HG03139 (cell line): ENCODE results near the gene ETV6.

Experiments used
- ATAC-seq: cut with Tn5 transposase; IDR thresholded peaks from one replicate; pipeline ENCODE4 v1.9.1; 2021; ENCODE audit not compliant: unreplicated experiment

The ETV6 gene

DNA sequence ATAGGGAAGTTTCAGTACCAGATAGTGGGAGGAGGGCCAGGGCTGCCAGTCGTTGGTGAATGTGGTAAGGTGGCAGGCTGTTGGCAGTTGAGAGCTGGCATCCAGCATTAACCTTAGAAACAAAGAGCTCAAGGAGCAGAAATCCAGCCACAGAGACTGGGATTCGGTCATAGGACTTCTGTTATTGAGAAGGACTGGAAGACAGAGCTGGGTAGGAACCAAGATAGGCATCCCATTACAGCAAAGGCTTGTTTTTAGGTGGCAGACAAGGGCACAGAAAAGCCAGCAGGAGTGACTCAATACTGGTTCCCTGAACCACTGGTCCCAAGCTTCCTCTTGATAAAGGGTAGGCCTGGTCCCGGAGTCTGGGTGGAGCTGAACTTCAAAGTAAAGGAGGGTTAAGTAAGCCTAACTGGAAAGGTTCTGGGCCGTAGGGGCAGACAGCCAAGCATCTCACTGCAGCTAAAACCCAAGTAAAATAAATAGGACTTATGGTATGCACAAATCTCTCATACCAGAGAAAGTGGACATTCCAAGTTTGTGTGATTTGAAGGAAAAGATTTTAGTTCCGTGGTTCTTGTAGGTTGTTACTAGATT, 147.9 kb downstream of the ETV6 start:
- ATAC-seq: no peak

DNA sequence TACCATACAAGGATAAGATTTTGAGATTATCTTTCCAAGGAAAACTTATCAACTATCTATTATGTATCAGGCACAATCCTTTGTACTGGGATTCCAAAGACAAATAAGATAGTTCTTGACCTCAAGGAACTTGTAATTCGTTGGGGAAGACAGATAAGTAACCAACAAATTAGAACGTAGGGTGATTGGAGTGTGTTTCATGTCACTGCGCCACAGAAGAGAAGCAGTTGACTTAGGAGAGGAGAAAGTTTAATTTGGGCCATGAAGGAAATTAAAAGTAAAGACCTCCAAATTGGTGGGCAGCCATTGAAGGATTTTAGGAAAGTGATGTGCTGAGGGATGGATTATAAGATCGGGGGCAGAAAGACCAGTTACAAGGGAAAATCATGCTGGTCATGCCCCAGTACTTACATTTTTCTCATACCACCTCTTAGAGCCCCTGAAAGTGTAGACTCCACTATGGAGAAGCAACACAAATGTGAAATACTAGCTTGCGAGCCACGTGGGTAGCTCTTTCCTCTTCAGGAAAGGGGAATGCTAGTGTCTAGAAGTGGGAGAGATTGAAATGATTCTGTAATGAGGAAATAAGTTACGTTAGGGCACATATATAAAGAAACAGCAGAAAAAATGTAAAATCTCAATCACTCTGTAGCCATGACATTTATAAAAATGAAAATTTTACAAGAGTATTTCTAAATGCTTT, 148.7 kb downstream of the ETV6 start:
- no peak for ATAC-seq

DNA sequence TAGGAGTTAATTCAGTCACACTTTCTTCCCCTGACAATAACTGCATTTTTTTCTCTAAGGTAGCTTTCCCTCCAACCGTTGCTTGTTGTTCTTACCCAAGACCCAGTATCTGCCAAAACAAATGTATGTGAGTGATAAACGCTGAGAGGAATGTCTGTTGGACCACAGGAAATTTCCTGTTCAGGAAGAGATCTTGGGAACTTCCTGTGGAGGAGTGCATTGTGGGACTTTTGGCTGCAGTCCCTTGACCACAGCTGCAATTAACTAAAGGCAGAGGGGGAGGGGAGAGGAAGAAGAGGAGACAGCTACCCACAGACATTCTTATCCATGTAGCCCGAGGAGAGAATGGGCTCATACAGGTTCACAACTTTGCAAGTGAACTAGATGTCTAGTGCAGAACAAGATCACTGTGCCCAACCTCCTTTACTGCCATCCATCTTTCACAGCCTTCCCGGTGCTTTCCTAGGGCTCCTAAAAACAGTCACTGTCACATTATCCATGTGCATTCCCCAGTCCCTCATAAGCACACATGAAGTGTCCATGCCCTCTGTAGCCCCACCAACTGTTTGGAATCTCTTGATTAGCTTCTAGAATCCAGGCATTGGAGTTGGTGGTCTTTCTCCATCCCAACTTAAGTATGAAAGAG, 149.5 kb downstream of the ETV6 start:
- ATAC-seq: no peak

DNA sequence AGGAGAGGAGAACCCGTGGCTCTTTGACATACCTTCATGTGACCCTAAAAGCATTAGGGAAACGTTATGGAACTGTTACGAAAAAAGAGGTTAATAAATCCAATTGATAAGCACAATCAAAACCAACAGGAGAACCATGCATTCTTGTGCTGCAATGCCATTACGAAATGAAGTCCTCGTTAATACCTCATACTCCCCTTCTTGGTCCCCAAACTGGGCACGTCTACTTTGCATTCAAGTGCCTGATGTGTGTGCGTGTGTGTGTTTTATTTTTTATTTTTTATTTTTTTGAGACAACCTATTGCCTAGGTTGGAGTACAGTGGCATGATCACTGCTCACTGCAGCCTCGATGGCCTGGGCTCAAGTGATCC, 150.0 kb downstream of the ETV6 start:
- ATAC-seq: no peak

DNA sequence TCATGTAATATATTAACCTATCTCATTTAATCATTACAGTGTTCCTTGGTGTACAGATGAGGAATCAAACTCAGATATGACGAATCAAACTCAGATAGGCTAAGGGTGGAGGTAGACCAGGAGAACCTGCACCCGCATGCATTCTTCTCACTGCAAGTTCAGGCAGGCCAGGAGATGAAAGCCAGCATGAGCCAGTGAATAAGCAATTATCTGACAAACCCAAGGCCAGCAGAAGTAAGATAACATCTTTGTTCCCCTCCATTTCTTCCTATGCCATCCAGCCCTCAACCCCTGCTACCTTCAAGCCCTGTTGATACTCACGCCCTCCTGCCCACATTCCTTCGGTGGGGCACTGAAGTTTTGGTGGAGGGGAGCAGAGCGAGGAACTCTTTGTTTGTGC, 152.2 kb downstream of the ETV6 start:
- no peak for ATAC-seq

DNA sequence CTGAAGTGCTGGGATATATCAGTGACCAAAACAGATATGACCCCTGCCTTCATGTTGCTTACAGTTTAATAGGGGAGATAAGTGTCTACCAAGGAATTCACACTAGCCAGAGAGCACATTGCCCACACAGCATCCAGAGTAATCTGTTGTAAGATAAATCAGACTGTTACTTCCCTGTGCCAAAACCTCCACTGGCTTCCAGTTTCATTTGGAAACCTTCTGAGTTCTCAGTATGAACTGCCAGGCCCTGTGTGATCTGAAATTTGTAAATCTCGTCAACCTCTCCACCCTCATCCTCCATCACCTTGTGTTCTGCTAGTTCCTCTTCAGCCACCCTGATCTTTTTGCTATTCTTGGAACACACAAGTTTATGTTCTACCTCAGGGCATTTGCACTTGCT, 154.7 kb downstream of the ETV6 start:
- ATAC-seq: no peak

DNA sequence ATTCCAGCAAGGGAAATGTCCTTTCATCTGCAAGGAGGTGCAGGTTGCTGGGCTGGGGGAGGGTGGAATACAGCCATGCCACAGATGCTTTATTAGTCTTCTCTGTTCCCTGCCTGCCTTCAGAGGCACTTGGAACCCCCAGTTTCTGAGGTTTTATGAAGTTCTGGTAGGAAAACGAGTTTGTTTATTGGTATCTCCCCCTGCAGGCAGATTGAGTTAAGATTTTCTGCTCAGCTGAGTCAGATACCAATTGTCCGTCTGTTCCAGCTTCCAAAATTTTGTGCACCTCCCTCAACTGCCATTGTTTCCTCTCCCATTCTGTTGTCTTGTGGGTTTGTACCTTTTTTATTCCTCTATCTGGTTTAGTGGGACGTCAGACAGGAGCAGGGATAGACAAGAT, 155.6 kb downstream of the ETV6 start:
- ATAC-seq: no peak

DNA sequence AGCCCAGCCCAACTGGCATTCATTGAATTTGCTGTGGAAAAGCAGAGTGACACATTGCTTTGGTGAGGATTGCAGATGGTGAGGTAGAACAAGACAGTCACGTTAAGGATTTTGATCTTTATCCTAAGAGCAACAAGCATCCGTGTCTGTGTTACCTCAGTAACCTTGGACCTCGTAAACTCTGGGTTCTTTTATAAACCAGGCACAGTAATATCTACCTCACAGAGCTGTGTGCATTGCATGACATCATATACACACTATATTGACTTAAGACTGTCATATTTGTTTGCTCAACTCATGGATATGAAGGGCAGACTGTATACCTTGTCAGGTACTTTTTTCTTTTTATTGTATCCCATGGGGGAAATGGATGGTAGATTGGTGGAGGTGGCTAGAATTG, 156.2 kb downstream of the ETV6 start:
- no peak for ATAC-seq

DNA sequence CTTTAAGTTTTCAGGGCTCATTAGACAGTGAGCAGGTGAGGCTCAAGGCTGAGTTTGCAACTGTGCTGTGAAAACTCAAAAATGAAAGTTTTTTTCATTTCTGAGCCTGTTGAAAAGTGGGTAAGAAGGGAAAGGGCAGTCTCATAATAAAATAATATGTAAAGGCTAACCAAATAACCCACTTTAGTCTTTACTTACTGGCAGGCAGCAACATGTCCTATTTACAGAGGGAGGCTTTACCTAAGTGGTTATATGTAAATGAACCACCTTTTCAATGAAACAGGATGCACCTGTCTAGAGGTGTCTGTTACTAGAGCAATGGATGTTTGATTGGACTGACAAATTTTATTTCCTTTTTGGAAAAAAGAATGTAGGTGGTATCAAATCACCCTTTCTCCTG, 158.0 kb downstream of the ETV6 start:
- ATAC-seq: no peak

DNA sequence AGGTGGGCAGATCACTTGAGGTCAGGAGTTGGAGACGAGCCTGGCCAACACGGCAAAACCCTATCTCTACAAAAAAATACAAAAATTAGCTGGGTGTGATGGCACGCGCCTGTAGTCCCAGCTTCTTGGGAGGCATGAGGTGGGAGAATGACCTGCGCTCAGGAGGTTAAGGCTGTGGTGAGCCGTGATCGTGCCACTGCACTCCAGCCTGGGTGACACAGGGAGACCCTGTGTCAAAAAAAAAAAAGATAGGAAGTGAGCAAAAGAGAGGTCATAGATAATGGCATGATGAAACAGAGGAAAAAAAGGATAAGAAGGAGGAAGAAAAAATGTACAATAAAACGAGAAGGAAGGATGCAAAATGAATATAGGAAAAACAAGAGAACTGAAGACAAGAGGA, 159.5 kb downstream of the ETV6 start:
- ATAC-seq: no peak

DNA sequence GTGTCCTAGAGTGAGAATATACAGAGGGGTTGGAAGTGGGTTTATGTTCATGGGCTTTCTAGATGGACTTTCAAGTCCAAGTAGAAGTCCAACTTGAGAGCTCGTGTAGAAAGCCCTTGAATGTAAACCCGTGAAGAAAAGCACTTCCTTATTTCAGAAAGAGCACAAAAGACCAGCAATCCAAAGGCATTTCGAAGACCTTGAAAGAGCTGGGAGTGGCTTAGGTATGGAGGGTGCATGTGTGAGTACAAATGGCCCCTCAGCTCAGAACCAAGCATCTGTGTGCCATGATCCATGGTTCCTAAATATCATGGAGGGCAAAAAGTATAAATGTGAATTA, 160.7 kb downstream of the ETV6 start:
- no peak for ATAC-seq

DNA sequence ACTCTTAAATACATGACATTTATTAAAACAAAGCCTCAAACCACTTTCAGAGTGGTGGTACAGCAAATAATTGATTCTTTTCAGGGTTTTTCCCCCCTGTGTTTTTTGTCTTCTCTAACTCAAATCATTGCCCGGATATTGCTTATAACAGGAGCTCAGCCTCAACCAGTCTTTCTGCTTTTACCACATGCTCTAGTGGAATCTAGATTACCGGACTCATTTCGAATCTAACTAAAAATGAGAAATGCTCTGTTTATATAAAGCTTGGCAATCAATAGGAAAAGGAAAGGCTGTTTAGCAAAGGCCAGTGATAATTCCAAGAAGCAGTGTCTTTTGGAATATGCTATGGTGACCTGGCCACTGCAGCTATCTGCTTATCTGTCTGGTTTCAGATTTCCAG, 161.5 kb downstream of the ETV6 start:
- ATAC-seq: no peak

DNA sequence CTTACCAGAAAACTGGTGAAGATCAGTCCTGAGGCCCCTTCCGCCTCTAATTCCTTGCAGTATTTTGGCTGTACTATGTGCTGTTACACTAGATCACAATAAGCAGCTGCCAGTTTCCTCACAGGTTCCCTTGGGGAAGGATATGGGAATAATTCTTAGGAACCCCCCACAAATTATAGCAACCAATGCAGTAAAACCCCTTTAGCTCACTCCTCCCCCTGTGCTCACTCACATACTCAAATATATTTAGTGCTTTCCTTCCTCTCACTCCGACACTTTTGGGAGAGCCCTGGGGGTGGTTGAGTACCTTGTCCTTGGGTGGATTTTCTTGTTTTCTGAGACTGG, 162.7 kb downstream of the ETV6 start:
- ATAC-seq: peak; percentile 6

DNA sequence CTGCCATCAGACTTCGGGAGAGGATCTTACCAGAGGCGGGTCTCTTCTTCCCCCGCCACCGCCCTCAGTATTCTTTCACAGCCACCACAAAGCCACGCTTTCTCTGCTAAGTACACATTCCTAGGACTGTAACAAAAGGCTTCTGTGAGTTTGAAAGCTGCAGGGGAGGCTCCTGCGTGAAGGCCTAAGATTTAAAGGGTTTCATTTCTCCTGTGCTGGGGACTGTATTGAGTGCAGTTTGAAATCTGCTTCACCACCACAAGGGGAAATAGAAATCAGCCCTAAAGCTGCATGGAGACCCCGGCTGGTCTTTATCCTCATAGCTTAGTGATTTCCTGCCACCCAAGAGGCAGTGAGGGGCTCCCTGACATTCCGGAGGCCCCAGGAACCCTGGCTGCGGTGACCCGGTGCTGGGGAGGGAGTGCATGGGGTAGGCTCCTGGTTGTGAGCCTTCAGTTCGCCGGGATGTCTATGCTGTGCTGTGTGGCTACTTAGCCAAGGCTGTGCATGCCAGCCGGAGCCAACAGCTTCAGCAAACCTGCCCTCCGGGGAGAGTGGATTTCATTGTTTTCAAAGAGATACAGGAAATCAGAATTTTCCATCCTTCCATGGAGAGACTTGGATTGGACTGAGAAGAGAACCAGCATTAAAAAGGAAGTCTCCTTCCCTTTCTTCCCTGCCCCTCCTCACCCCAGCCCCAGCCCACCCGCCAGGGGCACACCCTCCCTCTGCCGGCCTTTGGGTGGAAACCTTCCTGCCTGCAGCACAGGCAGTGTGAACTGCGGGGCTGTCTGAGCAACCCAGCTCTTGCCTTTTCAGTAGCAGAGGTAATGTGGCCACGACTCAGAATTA, 163.3 kb downstream of the ETV6 start:
- ATAC-seq: peak; percentile 55

DNA sequence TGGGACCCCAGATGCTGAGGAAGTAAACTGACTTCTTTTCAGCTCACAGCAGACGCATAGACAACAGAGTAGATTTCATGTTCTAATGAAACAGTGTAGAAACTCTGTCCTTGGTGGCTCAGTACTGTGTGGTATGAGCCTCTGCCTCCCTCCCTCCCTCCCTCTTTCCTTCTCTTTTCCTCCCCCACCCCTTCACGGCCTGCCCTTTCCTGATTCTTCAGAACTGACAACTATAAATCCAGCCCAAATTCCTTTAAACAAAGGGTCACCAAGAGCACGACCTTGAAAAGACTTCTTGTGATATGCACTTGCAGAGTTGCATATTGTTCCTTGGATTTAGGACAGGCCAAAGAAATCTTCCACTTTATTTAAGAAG, 164.0 kb downstream of the ETV6 start:
- no peak for ATAC-seq

DNA sequence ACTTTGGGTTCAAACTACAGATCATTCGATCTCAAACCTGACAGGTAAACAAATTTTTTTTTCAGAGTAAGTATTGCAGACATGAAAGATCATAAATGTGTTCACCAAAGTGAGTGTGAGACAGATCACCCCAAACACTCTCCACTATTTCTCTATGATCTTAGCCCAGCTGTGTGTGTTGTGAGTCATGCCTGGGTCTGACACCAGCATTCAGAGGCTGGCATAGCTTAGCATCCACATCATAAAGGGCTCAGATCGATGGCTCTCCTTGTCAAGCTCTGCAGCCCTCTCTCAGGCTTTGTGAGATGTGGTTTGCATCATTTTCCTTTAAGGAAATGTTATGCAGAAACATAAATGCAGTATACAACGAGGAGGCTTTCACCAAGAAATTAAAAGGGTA, 164.9 kb downstream of the ETV6 start:
- no peak for ATAC-seq

DNA sequence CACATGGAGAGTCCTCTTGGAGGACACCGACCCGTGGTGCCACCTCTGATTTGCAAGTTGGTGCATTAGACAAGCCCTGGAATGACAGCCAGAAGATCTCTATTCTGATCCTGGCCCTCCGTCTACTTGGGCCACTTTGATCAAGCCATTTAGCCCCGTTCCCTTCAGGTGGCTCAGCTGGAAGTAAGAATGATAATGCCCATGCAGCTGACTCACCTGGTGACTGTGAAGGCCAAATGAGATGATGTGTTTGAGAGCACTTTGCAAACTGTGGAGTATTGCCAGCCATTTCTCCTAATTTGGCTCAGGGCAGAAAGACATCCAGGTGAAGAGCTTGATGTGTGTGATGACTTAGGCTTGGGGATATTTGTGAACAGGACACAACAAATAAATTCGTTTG, 165.9 kb downstream of the ETV6 start:
- ATAC-seq: no peak

DNA sequence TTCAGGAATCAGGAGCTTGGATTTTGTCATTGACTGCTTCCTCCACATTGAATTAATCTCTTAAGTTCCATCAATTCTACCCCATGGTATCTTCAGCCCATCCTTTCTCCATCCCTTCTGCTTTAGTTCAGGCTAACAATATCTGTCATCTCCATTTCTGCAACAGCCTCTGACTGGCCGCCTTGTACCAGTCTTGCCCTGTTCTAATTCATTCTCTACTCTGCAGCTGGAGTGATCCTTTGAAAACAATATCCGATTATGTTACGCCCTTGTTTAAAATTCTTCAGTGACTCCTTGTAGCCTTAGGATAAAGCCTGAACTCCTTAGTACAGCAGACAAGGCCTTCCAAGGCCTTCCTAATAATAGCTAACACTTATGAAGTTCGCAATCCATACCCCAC, 170.2 kb downstream of the ETV6 start:
- no peak for ATAC-seq

DNA sequence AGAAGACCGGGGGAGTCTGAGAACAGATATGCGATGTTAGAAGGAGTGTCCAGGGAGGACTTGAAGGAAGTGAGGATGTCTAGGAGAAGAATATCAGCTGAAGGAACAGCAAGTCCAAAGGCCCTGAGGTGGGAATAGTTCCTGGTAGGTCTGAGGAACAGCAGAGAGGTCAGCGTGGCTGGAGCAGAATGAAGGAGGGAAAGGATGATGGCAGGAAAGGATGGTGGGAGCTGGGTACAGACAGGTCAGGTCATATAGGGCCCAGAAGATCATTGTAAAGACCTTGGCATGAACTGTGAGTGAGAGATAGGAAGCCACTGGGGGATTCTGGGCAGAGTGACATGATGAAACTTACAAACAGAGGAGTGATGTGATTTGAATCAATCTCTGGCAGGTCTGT, 171.0 kb downstream of the ETV6 start:
- no peak for ATAC-seq

DNA sequence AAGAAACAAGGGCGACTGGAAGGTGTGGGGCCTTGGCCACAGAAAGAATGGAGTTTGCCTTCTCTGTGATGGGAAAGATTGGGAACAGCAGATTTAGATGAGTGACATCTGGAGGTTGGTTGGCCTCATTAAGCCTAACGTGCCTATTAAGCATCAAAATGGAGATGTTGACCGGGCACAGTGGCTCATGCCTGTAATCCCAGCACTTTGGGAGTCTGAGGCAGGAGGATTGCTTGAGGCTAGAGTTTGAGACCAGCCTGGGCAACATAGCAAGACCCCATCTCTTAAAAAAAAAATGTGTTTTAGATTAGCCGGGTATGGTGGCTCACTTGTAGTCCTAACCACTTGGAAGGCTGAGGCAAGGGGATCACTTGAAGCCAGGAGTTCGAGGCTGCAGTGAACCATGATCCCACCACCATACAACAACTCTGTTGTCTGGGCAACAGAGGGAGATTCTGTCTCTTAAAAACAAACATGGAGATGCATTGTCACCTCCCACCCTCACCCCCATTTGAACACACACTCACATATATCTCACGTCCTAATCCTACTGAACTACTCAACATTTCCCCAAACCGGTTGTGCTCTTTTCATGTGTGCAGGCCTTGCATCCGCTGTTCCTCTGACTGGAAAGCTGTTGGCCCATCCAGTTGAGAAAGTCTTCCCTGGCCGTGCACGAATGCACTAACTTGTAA, 172.1 kb downstream of the ETV6 start:
- ATAC-seq: no peak

DNA sequence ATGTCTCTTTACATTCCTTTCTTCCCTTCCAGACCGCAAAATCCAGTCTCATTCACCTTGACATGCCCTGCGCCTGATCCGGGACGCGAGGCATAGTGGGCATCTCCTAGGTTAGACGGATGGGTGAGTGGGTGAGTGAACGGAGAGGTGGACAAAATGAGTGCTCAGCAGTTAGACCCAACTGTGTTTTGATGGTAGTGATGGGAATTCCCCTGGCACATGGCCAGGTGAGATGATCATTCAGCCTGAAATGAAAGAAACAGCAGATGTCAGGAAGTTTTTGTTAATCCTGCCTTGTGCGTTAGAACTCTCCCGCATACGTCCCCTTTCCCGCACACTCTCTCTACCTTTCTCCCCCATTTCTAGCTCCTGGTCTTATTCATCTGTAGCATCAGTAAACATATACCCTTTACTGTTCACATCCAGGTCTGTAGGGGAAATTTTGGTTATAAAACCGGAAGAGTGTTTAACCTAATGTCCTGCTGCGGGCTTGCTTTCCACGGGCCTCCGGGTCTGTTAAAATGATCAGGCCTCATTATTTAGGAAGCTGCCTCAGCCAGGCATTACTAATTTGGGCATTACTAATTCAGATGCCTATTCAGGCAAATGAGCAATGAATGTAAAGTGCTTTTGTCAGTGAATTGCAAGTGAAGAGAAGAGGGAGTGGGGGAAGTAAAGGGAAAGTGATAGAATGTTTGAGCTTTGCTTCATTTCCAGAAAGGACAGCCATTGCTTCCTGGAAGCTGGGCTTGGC, 172.8 kb downstream of the ETV6 start:
- no peak for ATAC-seq
